Activated CD4-positive, alpha-beta T cell treated with anti-CD3 and anti-CD28 coated beads, Interleukin-2, Interleukin-4, amounts not matched to agents 100 ng/mL and 50 ng/mL, durations not matched to agents 16 hours and 8 hours (primary cell): ENCODE measurements around the gene ZC3H12C.
"Not testable (repeated sequence)": the region's sequence is repeated elsewhere in the genome, so short reads cannot be mapped to it uniquely, and the experiment has no call there.

ENCODE experiments used
- DNase-seq: peaks from one replicate; pipeline ENCODE4 v3.0.0-alpha.2; 2020; ENCODE audit warnings: low spot score

The ZC3H12C gene

DNA sequence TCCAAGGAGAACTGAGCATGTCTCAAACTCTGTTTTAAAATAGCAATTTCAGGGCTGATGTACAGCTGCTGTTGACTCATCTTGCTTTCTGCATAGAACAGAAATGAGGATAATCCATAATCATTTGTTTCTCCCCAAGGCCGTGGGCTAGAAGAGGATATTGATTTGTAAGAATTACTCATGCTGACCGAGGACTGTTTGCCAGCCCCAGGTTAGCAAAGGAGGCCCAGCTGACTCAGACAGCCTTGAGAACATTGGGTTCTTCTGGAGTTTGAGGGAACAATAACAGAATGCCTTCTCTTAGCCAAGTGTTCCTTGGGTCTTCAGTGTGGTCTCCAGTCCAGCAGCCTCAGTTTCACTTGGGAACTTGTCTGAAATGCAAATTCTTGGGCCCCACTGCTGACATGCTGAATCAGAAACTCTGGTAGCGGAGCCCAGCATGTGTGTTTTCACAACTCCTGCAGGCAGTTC lies 92.0 kb downstream of the ZC3H12C start:
- DNase-seq, result no peak

DNA sequence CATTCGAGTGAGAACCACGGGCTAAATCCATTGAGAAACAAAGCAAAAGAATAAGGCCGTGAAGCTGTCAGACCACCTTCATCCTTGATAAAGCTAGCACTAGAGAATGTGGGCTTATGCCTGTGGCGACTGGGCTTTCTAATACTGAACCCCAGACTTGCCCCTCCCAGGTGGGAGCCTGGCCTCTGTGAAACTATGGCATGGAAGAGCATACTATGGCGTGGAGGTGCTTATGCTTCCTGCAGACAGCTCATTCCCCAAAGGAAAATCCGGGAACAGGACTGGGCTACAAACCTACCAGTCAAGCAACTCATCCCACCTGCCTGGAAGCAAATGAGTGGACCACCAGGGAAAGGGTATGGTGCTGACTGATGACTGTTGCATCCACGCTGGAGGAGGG lies 92.4 kb downstream of the ZC3H12C start:
- DNase-seq, result no peak

DNA sequence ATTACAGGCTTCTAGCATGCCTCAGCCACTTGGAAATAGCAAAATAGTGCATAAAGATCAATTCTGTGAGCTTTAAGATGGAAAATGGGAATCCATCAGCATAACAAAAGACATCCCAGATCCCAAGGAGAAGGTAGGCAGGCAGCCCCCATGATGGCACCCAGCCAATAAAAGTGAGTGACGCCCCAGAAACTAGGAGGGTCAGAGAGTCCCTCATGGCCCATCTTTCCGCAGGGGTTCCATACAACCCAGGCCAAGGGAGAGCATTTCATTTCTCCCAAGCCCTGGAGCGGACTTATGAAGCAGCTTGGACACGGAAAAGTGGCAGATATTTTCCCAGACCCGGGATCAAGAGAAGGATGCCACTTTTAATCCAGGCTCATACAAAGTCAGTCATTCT lies 93.3 kb downstream of the ZC3H12C start:
- DNase-seq, result no peak

DNA sequence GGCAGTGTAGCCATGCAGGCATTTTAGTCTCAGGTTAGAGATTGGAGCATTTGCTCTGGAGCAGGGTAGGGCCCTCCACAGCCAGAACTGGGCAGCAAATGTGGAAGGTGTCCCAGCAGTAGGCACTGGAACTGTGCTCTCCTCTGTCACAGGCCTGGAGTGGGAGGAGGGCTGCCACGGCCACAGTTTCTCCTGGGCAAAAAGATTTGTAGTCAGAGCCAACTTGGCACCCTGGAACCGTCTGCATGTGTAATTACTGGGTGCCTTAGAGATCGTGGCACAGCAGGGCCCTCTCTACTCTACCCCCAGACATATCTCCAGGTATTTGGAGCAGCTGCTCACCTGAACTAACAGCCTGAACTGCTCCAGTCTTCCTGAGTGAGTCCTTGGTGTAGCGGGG lies 93.7 kb downstream of the ZC3H12C start:
- DNase-seq, result no peak

DNA sequence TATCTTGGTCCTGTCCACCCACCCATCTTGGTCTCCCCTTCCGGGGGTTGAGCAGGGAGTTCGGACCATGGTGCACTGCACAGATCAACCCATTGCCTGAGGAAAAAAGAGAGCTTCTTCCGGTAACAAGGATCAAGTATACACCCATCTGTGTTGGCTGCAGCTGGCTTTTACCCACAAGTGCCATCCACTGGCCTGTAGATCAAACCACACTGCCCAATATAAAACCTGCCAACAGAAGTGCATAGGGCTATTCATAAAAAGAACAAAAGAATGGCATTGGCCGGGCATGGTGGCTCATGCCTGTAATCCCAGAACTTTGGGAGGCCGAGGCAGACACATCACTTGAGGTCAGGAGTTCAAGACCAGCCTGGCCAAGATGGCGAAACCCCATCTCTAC lies 94.5 kb downstream of the ZC3H12C start:
- no peak for DNase-seq

DNA sequence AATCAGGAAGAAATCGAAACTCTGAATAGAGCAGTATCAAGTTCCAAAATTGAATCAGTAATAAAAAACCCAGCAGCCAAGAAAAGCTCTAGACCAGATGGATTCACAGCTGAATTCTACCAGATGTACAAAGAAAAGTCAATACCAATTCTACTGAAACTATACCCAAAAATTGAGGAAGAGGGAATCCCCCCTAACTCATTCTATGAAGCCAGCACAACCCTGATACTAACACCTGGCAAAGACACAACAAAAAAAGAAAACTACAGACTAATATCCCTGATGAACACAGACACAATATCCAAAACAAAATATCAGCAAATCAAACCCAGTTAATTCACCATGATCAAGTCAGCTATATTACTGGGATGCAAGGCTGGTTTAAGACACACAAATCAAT lies 97.7 kb downstream of the ZC3H12C start:
- no peak for DNase-seq

DNA sequence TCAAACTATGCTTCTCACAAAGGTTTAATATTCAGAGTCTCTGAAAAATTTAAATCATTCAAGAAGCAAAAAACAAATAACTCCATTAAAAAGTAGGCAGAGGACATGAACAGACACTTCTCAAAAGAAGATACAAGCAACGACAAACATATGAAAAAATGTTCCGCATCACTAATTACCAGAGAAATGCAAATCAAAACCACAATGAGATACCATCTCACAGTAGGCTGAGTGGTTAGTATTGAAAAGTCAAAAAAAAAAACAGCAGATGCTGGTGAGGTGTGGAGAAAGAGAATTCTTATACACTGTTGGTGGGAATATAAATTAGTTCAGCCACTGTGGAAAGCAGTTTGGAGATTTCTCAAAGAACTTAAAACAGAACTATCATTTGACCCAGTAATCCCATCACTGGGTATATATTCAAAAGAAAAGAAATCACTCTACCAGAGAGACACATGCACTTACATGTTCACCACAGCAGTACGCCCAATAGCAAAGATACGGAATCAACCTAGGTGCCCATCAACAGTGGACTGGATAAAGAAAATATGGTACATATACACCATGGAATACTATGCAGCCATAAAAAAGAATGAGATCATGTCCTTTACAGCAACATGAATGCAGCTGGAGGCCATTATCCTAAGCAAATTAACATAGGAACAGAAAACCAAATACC lies 99.6 kb downstream of the ZC3H12C start:
- peak; percentile 29 for DNase-seq

DNA sequence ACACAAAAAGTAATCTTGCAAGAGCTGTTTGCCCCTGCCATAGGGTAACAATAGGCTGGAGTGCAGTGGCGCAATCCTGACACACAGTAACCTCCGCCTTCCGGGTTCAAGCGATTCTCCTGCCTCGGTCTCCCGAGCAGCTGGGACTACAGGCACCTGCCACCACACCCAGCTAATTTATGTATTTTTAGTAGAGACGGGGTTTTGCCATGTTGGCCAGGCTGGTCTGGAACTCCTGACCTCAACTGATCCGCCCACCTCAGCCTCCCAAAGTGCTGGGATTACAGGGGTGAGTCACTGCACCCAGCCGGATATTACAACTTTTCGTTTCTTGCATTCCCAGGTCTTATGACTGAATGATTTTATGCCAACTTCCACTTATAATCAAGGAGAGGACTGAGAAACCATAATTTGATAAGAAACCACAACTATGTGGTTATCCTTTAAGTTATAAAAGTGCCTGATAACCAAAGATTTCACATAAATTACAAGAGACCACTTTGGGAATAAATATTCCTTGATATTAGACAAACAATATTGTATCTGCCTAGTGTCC lies 101.1 kb downstream of the ZC3H12C start:
- not testable (repeated sequence) for DNase-seq

DNA sequence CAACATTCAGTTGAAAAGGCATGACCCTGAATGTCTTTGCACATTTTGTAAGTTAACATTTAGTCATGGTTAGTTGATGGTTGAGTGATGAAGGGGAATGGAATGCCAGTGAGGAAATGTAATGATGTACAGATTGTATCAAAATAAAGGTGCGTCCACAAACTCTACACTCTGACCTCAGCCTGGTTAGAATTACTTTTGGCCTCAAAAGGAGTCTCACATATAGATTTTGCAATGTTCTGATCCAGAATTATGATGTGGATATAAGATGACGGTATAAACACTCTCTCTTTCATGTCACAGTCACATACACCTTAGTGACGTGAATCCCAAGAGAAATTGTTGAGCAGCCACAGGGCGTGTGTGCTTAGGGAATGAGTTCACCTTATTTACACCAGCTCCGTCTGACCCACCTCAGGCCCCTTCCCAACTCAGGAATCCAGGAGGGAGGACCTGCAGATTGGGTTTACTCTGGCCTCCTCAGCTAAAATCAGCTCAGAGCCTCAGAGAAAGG lies 103.1 kb downstream of the ZC3H12C start:
- DNase-seq, result no peak

DNA sequence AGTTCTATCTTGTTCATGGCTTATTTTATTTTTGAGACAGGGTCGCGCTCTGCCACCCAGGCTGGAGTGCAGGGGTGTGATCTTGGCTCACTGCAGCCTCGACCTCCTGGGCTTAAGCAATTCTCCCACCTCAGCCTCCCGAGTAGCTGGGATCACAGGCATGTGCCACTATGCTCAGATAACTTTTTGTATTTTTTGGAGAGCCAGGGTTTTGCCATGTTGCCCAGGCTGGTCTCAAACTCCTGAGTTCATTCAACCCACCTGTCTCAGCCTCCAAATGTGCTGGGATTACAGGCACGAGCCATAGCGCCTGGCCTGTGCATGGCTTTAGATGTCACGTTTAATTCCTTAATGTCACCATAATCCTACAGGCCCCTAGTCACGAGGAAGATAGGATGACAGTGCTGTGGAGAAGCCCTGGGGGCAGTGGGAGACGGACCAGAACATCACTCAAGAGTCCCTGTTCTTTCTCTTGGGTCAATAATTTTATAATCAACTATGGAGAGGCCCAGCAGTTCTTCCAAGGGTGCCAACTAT lies 103.8 kb downstream of the ZC3H12C start:
- DNase-seq, result no peak

DNA sequence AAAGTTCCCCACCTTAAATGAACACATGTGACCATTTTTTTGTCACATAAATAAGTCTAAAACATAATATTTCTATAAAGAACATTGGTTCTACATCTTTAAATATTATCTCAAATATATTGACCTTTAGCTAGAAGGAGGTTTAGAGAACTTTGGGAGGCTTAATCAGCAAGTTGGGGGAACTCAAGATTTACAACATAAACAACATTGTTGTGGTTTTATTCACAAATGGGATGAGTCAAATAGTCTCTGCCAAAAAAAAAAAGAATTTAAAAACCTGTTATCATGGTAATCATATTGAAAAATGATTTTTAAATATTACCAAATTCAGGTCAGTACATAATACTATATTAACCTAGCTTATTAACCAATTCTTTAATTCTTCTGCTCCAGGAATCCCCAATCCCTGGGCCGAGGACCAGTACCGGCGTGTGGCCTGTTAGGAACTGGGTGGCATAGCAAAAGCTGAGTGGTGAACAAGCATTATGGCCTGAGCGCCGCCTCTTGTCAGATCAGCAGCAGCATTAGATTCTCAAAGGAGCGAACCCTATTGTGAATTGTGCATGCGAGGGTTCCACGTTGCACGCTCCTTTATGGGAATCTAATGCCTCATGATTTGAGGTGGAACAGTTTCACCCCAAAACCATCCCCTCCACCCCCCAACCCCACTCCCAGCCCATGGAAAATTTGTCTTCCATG lies 105.0 kb downstream of the ZC3H12C start:
- no peak for DNase-seq

DNA sequence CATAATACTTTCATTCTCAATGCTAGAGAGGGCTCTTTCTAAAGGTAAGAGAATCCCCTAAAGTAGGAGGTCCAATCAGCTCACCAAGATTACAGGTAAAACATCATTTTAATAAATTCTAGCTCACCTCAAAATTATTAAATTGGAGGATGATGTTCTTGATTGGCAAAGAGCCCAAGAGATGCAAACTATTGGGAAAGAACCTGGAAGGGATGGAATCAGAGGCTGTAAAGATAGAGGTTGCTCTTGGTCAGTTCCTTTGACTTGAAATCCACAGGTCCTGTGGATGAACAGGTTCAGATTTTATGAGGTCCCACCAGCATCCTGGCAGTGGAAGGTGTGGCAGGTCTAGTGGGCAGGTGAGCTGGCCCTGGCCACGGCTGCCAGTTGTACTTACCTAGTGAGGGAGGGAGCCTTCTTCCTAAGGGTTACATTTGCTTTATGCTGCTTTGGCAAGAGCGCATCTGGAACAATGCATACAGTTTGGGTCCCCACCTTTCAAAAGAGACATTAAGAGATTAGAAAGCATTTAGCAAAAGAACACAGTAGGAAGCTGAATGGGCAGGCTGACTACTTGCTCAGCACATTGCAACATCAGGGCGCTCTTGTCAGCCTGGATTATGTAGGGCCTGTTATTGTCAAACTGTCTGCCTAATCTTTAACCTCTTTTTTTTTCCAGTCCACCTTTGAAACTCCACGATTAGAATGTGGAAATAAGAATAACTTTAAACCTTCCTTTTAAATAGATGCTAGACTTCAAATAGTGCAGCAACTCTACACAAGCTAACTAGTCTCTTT lies 106.2 kb downstream of the ZC3H12C start:
- no peak for DNase-seq

DNA sequence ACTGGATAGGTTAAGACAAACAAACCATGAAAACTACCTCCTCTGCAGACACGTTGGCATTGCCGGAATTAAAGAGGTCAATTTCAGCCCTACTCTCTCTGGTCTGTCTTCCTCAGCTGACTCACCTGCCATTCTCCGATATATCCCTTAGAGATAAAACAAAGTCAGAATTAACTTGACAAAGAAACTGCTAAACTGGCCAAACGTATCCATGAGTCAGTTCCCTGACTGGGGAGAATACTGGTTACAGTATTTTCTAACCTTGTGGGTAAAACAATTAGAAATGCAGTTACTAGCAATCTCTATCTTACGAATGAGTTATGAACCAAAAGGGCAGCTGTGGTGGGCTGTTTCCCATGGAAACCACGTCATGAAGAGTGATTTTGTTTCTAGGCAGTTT lies 107.0 kb downstream of the ZC3H12C start:
- no peak for DNase-seq

DNA sequence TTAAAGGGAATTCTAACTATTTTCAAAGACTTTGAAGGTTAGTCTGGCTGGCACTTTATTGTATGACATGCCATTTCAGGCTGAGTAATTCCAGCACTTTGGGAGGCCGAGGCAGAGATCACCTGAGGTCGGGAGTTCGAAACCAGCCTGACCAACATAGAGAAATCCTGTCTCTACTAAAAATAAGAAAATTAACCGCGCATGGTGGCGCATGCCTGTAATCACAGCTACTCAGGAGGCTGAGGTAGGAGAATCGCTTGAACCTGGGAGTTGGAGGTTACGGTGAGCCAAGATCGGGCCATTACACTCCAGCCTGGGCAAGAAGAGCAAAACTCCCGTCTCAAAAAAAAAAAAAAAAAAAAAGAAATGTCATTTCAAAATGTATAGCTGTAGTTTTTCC lies 107.6 kb downstream of the ZC3H12C start:
- DNase-seq, result no peak

DNA sequence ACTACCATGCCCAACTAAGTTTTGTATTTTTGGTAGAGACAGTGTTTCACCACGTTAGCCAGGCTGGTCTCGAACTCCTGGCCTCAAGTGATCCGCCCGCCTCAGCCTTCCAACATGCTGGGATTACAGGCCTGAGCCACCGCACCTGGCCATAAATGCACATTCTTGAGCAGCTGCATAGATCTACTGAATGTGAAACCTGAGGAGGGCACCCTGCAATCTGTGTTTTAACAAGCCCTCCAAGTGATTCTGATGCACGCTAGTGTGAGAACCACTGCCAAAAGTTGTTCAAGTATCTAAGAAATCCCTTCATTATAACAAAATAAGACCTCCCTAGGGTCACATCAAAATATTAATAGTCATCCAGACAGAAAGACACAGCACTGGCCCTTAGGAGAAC lies 113.9 kb downstream of the ZC3H12C start:
- no peak for DNase-seq

DNA sequence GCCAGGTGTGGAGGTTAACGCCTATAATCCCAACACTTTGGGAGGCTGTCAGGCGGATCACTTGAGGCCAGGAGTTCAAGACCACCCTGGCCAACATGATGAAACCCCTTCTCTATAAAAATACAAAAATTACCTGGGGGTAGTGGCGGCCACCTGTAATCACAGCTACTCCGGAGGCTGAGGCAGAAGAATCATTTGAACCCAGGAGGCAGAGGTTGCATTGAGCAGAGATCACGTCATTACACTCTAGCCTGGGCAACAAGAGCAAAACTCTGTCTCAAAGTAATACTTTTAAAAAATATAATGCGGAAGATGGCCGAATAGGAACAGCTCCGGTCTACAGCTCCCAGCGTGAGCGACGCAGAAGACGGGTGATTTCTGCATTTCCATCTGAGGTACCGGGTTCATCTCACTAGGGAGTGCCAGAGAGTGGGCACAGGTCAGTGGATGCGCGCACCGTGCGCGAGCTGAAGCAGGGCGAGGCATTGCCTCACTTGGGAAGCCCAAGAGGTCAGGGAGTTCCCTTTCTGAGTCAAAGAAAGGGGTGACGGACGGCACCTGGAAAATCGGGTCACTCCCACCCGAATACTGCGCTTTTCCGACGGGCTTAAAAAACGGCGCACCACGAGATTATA lies 115.6 kb downstream of the ZC3H12C start:
- DNase-seq, result not testable (repeated sequence)

DNA sequence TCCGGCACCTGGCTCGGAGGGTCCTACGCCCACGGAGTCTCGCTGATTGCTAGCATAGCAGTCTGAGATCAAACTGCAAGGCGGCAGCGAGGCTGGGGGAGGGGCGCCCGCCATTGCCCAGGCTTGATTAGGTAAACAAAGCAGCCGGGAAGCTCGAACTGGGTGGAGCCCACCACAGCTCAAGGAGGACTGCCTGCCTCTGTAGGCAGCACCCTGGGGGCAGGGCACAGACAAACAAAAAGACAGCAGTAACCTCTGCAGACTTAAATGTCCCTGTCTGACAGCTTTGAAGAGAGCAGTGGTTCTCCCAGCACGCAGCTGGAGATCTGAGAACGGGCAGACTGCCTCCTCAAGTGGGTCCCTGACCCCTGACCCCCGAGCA lies 116.1 kb downstream of the ZC3H12C start:
- not testable (repeated sequence) for DNase-seq

DNA sequence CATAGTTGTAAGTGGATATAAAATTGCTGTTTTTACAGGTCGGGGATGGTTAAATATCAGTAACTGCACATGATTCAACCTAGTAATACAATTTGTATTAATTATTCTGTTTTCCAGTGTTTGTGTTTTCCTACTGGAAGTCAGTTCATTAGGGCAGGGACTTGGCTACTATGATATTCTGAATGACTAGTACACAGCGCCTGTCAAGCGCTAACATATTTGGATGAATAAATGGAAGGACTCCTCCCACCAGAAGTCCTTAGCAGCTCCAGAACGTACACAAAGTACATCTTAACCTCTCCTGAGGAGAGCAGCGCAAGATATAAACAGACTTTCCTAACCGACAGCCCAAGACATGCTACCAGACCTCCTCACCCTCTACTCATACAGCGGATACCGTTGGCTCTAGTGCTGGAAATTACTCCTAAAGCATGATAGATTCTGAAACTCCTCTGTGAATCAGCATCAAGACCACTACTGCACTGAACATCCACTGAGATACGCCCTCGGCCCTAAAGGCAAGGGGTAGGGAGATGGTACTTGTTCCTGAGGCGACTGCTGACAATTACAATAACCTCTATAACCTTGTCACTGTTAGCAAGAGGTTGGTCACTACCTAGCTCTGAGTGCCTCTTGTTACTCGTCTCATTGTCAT lies 124.2 kb downstream of the ZC3H12C start:
- peak; percentile 27 for DNase-seq

DNA sequence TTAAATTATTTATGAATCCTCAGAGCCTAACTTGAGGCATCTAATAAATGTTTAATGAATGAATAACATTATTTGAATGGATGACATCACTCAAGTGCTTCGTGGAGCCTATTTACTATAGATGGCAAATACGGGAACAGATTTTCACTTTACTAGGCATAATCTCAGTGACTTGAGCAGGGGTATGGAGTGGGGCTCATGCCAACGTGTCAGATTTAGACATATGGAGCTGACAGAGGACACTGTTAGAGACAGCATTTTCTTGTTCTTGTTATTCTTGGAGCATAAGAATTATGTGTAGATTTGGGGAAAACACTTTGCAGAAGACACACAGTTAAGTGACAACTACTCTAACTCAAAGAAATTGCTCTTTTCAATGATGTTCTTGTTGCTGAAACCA lies 124.7 kb downstream of the ZC3H12C start:
- no peak for DNase-seq

DNA sequence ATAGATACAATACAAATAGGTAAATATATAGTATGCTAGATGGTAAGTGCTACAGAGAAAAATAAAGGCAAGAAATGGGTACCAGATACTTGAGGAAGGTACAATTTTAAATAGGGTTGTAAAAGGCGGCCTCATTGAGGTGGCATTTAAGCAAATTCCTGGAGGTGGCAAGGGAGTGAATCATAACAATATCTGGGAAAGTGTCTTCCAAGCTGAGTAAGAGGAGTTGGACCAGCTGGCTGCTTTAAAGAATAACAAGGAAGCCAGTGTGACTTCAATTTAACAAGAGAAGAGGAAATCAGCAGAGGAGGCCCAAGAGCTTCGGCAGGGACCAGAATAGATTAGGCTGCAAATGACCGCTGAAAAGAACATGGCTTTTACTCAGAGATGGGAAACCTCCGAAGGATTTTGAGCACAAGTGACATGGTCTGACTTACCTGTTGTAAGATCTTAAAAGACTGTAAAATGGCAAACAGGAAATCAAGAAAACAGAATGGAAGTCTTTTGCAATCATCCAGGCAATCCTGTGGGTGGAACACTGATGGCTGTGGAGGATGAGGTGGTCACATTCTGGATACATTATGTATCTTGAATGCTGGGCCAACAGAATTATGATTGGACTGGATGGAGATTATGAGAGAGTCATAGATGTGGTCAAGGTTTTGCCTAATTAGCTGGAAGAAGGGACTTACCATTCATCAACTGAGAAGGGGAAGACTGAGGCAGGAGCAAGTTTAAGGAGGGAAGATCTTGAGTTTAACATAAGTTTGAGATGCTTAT lies 126.0 kb downstream of the ZC3H12C start:
- DNase-seq, result no peak
